Activated CD4-positive, alpha-beta T cell treated with anti-CD3 and anti-CD28 coated beads, Interleukin-10, Interleukin-2, amounts not matched to agents 100 ng/mL and 50 ng/mL, durations not matched to agents 16 hours and 8 hours (primary cell): Measurements from ENCODE around the gene SRD5A1.
"Not testable (repeated sequence)": the region's sequence is repeated elsewhere in the genome, so short reads cannot be mapped to it uniquely, and the experiment has no call there.

Source experiments
- DNase-seq: peaks from one replicate; pipeline ENCODE4 v3.0.0-alpha.2; 2020

Gene SRD5A1

GRCh38 chr5:6606884-6607558 is 26.2 kb upstream of the SRD5A1 start:
- no peak for DNase-seq

DNA sequence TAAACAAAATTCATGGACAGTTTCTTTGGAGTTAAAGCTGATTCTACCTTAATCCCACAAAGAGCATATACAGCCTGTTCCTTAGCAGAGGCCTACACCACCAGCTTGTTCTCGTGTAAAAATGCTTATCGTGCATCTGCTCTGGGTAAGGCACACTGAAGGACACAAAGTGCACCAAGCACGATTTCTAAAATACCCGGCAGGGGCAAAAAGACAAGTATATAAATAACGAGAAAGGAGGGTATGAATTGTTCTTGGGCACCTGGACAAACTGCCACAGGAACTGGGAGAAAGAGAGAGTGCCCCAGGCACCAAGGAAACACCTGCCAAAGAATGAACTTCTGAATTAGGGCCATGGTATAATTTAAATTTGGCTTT is 25.7 kb upstream of the SRD5A1 start:
- DNase-seq: no peak

DNA sequence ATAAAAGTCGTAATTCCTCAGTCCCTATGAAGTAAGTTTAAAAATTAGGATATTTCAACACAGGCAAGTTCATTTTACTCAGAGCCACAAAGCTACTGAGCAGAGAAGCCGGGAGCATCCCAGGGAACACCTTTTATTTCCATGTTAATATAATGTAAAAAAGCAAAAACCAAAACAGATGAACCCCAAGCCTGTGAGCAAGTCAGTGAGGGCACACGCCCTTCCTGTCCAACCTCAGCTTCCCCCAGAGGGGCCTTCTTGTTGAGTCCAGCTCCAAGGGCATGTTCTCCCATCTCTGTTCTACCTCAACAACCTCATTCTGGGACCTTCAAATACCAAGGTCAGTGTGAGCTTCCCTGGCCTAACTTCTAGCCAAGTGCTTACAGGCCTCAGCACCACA is 25.2 kb upstream of the SRD5A1 start:
- no peak for DNase-seq

- DNase-seq: no peak
Measured at GRCh38 chr5:6611334-6612256, 21.6 kb upstream of the SRD5A1 start.

GRCh38 chr5:6615034-6615815 is 18.0 kb upstream of the SRD5A1 start:
- no peak for DNase-seq

GRCh38 chr5:6616632-6617031 is 16.6 kb upstream of the SRD5A1 start:
- no peak for DNase-seq

DNA sequence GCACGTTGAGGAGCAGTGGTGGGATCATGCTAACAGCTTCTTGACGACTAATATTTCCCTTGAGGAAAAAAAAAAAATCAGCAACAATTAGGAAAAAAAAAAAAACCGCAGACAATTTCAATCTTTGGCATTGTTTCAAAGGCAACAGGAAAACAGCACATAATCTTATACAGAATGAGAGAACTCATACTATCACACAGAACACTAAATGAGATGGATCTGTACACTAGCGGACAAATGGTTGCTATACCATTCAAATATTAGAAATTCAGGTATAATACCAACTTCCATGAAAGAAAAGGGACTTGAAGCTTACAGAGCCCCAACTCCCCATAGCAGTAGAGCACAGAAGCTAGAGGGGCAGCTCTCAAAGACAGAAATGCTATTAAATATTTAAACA is 10.0 kb upstream of the SRD5A1 start:
- DNase-seq: no peak

- DNase-seq: no peak
Measured at GRCh38 chr5:6623941-6624340, 9.3 kb upstream of the SRD5A1 start.

DNA sequence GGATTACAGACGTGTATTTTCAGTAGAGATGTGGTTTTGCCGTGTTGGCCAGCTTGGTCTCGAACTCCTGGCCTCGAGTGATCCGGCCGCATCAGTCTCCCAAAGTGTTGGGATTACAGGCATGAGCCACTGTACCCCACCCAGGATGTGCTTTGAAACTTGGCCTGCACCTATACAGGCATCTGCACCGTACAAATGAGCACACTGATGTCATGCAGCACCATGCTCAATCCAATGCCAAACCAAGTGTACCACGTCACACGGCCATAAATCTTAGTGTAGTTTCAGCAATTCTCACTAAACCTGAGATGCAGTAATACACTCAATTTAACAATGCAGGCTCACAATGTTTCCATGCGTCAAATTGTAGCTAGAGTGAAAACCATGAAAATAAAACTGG is 6.7 kb upstream of the SRD5A1 start:
- no peak for DNase-seq

- no peak for DNase-seq
Measured at GRCh38 chr5:6631441-6631840, 1.8 kb upstream of the SRD5A1 start.

DNA sequence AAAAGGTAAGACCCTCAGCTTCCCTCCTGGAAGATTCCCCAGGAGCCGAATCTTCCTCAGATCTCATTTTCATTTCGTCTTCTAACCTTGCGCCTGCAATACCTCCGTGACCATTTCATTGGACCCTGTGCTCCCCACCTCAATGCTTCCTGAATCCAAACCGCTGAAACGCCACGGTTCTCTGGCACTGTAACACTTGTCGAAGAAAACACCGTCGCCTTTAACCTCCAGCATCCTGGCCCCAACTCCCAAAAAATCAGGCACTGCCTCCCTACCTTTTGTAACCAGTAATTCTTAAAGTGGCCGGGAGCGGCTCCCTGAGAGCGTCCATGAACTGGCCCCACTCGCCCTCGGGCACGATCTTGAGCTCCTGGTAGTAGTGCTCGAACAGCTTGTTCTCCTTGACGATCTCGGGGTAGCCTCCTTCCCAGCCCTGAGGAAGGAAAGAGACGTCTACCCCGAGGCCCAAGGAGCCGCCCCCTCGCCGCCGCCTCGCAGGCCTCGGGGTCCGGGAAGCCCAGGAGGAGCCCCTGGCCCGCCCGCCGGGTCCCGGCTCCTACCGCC is 834 bp upstream of the SRD5A1 start:
- DNase-seq: no peak

DNA sequence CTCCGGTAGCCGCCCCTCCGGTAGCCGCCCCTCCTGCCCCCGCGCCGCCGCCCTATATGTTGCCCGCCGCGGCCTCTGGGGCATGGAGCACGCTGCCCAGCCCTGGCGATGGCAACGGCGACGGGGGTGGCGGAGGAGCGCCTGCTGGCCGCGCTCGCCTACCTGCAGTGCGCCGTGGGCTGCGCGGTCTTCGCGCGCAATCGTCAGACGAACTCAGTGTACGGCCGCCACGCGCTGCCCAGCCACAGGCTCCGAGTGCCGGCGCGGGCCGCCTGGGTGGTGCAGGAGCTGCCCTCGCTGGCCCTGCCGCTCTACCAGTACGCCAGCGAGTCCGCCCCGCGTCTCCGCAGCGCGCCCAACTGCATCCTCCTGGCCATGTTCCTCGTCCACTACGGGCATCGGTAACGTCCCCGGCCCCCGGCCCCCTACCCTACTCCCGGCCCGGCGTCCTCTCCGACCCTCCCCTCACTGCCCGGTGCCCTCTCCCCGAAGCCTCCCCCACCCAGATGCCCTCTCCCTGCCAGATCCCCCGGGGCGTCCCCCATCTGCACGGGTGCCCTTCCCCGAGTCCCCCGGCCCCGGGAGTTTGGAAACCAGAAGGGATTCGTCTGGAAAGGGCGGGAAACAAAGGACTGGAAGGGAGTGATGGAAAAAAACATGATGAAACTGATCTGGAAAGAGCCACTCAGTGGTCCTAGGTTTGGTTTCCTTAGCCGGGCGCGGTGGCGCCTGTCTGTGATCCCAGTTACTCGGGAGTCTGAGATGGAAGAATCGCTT is 417 bp downstream of the SRD5A1 start:
- DNase-seq: peak; percentile 14

DNA sequence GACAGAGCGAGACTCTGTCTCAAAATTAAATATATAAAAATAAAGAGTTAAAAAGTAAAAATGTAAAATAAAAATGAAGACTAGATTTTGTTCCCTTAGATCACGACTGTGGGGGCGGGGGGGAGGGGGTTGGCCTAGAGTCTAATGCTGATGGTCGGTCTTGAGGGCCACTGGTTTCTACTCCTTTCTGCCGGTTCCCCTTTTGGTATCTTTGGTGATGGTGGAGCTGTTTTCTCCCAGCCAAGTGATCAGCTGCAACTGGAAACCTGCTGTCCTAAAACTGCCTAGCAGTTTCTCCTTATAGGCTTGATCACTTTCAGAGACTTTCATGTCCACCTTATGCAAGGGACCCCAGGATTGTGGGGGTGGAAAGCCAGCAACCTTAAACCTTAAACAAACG is 1.1 kb downstream of the SRD5A1 start:
- DNase-seq: no peak

DNA sequence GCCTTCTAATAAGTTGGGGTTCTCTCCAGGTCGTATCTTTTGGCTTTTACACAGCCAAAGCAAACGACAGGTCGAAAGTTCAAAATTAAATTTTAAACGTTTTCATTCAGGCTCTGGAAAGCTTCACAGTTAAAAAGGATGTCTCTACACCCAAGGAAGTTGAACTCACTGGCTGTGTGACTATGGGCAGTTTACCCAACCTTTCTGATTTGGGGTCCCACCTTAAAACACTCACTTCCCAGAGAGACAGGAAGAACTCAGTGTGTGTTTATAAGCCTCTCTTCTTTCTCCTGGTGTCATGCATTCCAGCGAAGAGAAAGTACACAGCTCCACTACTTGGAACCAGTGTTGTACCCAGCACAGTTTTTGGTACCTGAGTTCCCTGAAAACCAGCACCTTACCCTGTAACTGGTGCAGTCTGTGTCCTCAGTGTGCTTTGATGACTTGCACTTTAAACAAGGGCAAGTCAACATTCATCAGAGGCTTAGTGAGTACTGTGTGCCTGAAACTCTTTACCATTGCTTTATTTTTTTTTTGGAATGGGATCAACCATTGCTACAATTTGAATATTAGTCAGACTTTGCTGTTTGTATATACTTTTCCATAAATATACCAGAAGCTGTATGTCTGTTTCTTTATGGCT is 1.7 kb downstream of the SRD5A1 start:
- DNase-seq: no peak

GRCh38 chr5:6636293-6636692 is 3.1 kb downstream of the SRD5A1 start:
- DNase-seq: no peak

DNA sequence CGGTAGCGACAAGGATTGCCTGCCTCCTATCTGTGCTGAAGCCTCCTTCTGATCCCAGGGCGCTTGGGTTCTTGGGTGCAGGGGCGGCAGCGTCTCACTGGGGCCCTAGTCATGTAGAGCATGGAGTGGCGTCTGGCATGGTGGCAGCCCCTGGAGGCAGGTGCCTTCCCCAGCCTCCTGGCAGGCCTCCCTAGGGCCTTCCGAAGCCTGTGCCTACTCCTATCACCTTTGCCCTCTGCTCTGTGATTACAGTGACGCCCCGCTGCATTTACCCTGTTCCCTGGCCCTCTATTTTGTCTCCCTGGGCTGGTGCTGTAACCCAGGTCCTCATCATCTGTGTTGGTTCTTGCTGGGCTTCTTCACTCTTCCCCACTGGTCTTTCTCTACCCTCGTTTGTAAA is 3.8 kb downstream of the SRD5A1 start:
- DNase-seq: no peak

GRCh38 chr5:6637590-6637989 is 4.3 kb downstream of the SRD5A1 start:
- DNase-seq: no peak

- peak; percentile 29 for DNase-seq
Measured at GRCh38 chr5:6638236-6638635, 5.0 kb downstream of the SRD5A1 start.

GRCh38 chr5:6642655-6643054 is 9.4 kb downstream of the SRD5A1 start:
- no peak for DNase-seq

- no peak for DNase-seq
Measured at GRCh38 chr5:6644794-6645241, 11.6 kb downstream of the SRD5A1 start.

DNA sequence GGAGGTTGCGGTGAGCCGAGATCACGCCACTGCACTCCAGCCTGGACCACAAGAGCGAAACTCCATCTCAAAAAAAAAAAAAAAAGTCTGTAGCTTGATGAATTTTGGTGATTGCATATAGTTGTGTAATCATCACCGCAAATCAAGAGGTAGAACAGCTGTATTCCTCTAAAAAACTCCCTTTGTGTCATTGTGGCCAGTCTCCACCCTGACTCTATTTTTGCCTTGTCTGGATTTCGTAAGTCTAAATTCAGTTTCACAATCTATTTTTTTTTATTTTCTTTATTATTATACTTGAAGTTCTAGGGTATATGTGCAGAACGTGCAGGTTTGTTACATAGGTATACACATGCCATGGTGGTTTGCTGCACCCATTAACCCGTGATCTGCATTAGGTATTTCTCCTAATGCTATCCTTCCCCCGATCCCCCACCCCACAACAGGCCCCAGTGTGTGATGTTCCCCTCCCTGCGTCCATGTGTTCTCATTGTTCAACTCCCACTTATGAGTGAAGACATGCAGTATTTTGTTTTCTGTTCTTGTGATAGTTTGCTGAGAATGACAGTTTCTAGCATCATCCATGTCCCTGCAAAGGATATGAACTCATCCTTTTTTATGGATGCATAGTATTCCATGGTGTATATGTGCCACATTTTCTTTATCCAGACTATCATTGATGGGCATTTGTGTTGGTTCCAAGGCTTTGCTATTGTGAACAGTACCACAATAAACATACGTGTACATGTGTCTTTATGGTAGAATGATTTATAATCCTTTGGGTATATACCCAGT is 12.5 kb downstream of the SRD5A1 start:
- not testable (repeated sequence) for DNase-seq
